Ramos (cell line): ENCODE data around the gene S1PR3.

Experiments
- in situ Hi-C: fragments of 300-500 bp; cut with MboI; formaldehyde crosslinking; loops from one replicate; pipeline ENCODE4 v1.14.3; 2022; ENCODE audit warnings: low sequenced_read_pairs; ENCODE audit not compliant: unreplicated experiment

Gene S1PR3

GRCh38 chr9:89053301-89053700 lies 62.0 kb downstream of the S1PR3 start:
- in situ Hi-C loops: no loop called here
